GM12874 (cell line): ENCODE measurements around the gene HEY2.

ENCODE experiments used
- CTCF ChIP-seq: IDR thresholded peaks from 2 replicates; pipeline ENCODE4 v1.5.1; 2011; ENCODE audit warnings: low read depth, mild to moderate bottlenecking, control low read depth, low read length, moderate library complexity; ENCODE audit not compliant: insufficient read depth

HEY2 gene

DNA sequence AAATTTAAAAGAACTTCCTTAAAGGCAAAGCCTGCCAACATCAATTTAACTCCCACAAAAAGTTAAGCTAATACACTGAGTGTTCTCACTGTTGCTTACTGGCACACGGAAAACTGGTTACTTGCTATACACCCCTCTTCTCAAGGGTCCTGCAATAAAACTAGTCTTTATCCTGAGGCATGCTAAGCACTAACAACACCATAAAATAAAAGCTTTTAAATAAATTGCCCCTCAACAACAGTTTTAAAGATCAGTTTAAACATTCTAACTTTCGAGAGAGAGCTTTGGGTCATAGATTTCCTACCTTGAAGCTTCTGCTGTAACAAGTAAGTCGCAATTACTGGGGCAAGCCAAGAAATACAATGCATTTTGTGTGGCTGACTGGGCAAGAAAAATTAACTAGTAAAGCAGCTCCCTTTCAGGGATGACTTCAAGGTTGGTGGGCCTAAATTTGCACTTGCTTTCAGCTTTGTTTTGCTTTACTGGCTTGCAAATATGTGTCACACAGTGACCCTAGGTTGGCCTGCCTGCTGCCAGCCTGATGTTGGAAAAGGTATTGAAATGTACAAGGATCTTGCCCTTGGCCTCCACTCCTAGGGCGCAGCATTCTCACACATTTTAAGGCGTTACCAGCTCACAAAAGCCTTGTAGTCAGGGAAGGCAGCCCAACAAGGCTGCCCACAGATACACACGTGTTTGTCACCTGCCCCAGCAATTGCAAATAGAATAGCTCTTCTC, 4.0 kb upstream of the HEY2 start:
- no peak for TF ChIP-seq CTCF

- no peak for TF ChIP-seq CTCF
Observed at GRCh38 chr6:125746019-125746414, 3.4 kb upstream of the HEY2 start.

GRCh38 chr6:125746731-125747588, 2.5 kb upstream of the HEY2 start:
- no peak for TF ChIP-seq CTCF

DNA sequence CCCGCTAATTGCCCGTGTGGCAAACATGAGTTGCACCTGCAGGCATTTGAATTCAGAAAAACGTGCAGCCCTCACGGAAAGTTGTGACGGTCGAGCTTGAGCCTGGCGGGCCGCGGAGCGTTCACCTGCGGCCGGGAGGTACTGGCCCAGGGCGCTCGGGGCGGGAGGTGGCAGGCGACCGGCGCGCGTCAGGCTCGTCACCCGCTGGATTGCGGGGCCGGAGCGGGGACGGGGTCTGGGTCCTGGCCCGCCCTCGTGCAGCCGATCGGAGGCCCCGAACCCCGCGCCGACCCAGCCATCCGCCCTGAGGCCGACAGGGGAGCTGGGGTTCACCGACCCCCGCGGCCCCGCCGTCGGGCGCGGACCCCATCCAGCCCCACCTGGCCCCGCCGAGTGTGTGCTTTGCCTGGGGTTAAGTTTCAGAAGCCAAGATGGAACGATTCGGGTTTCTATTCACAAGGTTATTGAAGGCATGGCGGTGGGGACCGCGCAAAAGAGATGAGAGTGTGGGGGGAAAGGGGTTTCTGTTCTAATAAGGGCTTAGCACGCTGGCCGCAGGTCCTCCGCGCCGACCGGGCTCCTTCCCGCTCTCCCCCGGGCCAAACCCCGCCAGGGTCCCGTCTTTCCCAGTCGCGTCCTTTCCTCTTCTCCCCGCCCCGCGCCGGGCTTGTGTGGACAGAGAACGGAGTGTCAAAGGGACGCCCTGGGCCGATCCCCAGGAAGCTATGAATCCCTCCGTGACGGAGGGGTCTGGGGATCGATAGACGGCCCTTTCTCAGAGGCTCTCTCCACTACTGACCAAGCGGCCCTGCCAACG, 1.6 kb upstream of the HEY2 start:
- no peak for TF ChIP-seq CTCF

DNA sequence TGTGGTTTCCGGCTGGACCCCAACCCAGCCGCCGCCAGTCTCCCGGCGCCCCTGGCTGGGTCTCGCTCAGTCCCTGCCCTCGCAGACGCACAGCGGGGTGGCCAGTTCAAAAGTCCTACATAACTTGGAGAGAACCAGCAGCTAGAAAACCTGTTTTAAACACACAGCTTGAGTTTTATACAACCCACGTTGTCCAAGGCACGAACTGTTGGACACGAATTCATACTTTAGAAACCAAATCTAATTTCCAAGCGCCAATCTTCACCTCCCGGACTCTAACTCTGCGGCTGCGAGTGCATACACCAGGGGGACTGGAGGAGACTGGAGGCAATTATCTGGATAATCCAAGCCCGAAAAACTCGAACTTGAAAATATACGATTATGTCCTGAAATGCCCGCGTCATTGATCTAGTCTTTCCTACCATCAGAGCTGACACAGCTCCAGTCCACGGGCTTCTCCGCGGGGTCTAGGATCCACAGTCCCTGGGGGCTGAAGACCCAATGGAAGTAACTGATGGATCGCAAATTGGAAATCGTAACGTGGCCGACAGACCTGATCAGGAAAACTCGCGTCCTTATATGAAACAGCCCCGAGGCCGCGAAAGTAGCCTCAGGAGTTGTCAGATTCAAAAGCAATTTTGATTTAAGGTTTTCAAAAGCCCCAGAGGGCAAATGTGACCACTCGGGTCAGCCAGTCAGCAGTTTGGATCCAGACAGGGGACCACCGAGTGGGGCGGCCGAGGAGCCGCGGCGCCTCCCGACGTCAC, 843 bp upstream of the HEY2 start:
- no peak for TF ChIP-seq CTCF

- no peak for TF ChIP-seq CTCF
Observed at GRCh38 chr6:125749865-125750691, 646 bp downstream of the HEY2 start.
